ENCODE data around the gene MS4A13. TPM values are rescaled to one million over a fixed set of nuclear protein-coding genes. Genes with fewer than 3 reads are reported as not detected.
"Not testable (repeated sequence)": the region's sequence is repeated elsewhere in the genome, so short reads cannot be mapped to it uniquely, and the experiment has no call there.

The MS4A13 gene
- total RNA-seq, 4 donors from 2014 or later, result not detected

DNA sequence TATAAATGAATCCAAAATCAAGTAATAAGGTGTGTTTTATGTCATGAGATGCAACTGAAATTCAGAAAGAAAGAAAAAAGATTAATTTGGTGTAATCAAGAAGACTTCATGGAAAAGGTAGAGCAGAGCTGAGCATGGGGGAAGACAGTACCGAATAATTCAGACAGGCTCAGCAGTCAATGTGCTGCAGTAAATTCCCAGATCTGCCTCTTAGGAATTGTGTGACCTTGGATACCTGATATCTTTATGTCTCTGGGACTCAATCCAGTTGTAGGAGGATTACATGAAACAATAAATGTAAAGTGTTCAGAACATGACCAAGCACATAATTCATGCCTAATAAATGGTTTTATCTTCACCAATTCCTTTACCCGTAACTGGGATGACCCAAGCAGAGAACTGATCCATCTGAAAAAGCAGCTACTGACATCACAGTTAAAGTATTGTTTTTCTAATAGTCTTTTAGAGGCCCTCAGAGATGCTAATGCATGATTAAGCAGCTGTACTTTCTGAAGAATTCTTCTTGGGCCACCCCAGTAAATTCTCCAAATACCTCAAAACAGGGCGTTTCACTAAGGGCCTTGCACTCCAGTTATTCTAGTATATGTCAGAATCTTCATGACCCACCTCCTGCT, 14.8 kb upstream of the MS4A13 start:
- Histone ChIP-seq H3K4me1 (no peaks in the 10 kb centered on the region), H3K36me3 (no peaks in the 10 kb centered on the region), H3K9me3 (no peaks in the 10 kb centered on the region), H3K27ac (no peak overlapping the region), H3K27me3 (no peaks in the 10 kb centered on the region), H3K4me3 (no peak overlapping the region)
- TF ChIP-seq, protein P1, sequence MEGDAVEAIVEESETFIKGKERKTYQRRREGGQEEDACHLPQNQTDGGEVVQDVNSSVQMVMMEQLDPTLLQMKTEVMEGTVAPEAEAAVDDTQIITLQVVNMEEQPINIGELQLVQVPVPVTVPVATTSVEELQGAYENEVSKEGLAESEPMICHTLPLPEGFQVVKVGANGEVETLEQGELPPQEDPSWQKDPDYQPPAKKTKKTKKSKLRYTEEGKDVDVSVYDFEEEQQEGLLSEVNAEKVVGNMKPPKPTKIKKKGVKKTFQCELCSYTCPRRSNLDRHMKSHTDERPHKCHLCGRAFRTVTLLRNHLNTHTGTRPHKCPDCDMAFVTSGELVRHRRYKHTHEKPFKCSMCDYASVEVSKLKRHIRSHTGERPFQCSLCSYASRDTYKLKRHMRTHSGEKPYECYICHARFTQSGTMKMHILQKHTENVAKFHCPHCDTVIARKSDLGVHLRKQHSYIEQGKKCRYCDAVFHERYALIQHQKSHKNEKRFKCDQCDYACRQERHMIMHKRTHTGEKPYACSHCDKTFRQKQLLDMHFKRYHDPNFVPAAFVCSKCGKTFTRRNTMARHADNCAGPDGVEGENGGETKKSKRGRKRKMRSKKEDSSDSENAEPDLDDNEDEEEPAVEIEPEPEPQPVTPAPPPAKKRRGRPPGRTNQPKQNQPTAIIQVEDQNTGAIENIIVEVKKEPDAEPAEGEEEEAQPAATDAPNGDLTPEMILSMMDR (IDR thresholded peaks at IDR 0.05), result no peak
- no peak for TF ChIP-seq POLR2A (IDR thresholded peaks at IDR 0.05)
- intact Hi-C loops (cut with DNase I; ENCODE audit: low total_unique reads), result no loop called here
- DNase-seq, result no peak

DNA sequence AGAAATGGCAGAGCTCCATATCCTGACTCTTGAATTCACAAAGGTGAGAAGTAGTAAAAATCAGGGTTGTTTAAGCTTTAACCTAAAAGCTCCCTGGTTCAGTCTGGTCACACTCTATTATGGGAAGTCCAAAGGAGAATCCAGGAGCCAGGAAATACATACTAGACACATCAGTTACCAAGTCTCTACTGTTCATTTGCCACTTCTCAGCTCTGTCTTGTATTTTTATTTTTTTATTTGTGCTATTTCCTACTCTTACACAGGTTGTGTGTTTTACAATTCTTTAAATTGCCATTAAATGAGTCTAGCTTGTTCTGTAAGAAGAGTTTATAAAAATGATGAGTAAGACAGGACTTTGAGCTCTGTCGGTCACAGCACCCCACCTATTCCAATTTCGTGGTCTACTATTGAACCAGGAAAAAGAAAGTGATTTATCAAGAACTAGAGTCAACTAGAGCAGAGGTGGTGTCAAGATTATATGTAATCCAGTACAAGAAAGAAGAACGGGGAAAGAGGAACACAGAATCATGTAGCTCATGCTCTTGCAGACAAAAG, 12.9 kb upstream of the MS4A13 start:
- intact Hi-C loops (cut with DNase I; ENCODE audit: low total_unique reads), result no loop called here
- Histone ChIP-seq H3K27ac (no peak overlapping the region), H3K4me3 (no peak overlapping the region), H3K36me3 (no peaks in the 10 kb centered on the region), H3K4me1 (no peaks in the 10 kb centered on the region), H3K9me3 (no peaks in the 10 kb centered on the region), H3K27me3 (no peaks in the 10 kb centered on the region)
- TF ChIP-seq, protein P1 (IDR thresholded peaks at IDR 0.05), result no peak
- no peak for TF ChIP-seq POLR2A (IDR thresholded peaks at IDR 0.05)
- DNase-seq, result no peak

DNA sequence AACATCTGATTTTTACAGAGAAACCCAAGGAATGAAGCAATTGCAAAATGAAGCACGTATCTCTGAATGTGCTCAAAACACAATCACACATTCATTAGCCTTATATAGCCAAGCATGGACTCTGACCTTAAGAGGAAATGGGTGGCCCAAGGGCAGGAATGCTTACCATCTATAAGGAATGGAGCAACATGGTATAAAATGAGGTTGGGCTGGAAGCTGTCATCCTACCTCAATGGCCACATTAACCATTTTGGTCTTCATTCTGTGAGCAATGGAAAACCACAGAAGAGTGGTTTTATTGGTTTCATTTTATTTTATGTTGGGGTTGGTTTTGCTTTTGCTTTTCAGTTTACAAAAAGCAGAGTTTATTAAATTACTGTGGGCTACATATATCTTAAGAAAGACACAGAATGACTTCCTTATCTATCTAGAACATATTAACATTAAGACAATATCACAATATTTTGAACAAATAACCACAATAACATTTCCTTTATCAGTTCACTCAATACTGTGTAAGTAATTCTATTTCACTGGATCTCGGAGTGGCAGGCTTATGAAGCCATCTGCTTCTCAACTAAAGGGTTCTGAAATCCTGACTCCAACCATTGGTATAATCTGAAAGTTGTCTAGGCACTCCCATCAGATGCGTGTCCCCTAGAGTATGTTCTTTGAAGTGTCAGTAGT, 10.8 kb upstream of the MS4A13 start:
- H3K9me3 ChIP-seq, result no peaks in the 10 kb centered on the region
- intact Hi-C loops (cut with DNase I; ENCODE audit: low total_unique reads), result no loop called here
- H3K27me3 ChIP-seq, result no peaks in the 10 kb centered on the region
- H3K4me3 ChIP-seq, result no peak overlapping the region
- no peak for DNase-seq
- H3K36me3 ChIP-seq, result no peaks in the 10 kb centered on the region
- H3K4me1 ChIP-seq, result no peaks in the 10 kb centered on the region
- no peak overlapping the region for H3K27ac ChIP-seq
- TF ChIP-seq, protein P1 (IDR thresholded peaks at IDR 0.05), result no peak
- TF ChIP-seq POLR2A (IDR thresholded peaks at IDR 0.05), result no peak

DNA sequence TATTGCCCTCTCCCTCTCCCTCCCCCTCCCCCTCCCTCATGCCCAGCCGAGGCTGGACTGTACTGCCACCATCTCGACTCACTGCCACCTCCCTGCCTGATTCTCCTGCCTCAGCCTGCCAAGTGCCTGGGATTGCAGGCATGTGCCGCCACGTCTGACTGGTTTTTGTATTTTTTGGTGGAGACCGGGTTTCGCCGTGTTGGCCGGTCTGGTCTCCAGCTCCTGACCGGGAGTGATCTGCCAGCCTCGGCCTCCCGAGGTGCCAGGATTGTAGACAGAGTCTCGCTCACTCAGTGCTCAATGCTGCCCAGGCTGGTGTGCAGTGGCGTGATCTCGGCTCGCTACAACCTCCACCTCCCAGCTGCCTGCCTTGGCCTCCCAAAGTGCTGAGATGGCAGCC, 5.6 kb upstream of the MS4A13 start:
- H3K27me3 ChIP-seq; DNase-seq; H3K4me3 ChIP-seq; H3K9me3 ChIP-seq; H3K27ac ChIP-seq; H3K36me3 ChIP-seq; H3K4me1 ChIP-seq; intact Hi-C loops (cut with DNase I; ENCODE audit: low total_unique reads): not testable (repeated sequence)

DNA sequence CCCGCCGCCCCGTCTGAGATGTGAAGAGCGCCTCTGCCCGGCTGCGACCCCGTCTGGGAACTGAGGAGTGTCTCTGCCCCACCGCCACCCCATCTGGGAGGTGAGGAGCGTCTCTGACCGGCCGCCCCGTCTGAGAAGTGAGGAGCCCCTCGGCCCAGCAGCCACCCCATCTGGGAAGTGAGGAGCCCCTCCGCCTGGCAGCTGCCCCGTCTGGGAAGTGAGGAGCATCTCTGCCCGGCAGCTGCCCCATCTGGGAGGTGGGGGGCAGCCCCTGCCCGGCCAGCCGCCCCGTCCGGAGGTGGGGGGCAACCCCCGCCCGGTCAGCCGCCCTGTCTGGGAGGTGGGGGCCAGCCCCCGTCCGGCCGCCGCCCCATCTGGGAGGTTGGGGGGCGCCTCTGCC, 5.0 kb upstream of the MS4A13 start:
- intact Hi-C loops (cut with DNase I; ENCODE audit: low total_unique reads); H3K36me3 ChIP-seq; H3K4me1 ChIP-seq: not testable (repeated sequence)

DNA sequence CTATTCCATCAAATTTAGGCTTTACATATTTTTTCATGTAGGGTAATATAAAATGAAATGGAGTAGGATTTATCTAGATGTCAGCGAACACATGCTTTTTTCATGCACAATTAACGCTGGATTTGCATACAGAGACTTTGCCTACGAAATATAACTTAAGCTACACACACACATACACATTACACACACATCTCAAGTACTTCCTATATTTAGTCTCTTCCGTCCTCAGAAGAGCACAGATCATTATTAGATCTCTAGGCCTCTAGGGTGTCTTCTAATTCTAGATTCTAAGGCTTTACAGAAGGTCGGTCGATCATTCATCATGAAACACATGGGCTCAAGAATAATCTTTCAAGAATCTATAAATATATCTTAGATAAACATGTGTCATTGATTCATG, 3.8 kb upstream of the MS4A13 start:
- DNase-seq, result no peak
- no peaks in the 10 kb centered on the region for H3K36me3 ChIP-seq
- no peaks in the 10 kb centered on the region for H3K9me3 ChIP-seq
- no peak overlapping the region for H3K27ac ChIP-seq
- no peaks in the 10 kb centered on the region for H3K27me3 ChIP-seq
- intact Hi-C loops (cut with DNase I; ENCODE audit: low total_unique reads), result no loop called here
- no peaks in the 10 kb centered on the region for H3K4me1 ChIP-seq
- no peak overlapping the region for H3K4me3 ChIP-seq
- TF ChIP-seq, protein P1 (IDR thresholded peaks at IDR 0.05), result no peak
- no peak for TF ChIP-seq POLR2A (IDR thresholded peaks at IDR 0.05)

More for the DNA sequence above, 5.0 kb upstream of the MS4A13 start:
- DNase-seq, H3K4me3 ChIP-seq, H3K9me3 ChIP-seq, H3K27me3 ChIP-seq, H3K27ac ChIP-seq: not testable (repeated sequence)
